Spinal cord (tissue), 10 donors: ENCODE data around the gene ITGA11. TPM values are rescaled to one million over a fixed set of nuclear protein-coding genes. Genes with fewer than 3 reads are reported as not detected.

ENCODE experiments used
- DNase-seq, 6 donors: peaks; one replicate each; pipeline versions ENCODE4 v3.0.0 to v3.0.0-alpha.2; 2013 to 2015; ENCODE audit warnings: low spot score in 6 of 6, low read depth in 4 of 6
- H3K27ac ChIP-seq: one replicate; pipeline ENCODE4 v1.5.1; 2013; ENCODE audit warnings: low read depth, low read length, control low read depth
- H3K27me3 ChIP-seq: one replicate; pipeline ENCODE4 v1.6.1; 2013; ENCODE audit warnings: low read length; ENCODE audit not compliant: control insufficient read depth, insufficient read depth
- H3K36me3 ChIP-seq: one replicate; pipeline ENCODE4 v1.6.1; 2013; ENCODE audit warnings: low read length; ENCODE audit not compliant: control insufficient read depth, insufficient read depth
- H3K4me1 ChIP-seq: one replicate; pipeline ENCODE4 v1.6.1; 2013; ENCODE audit warnings: low read length; ENCODE audit not compliant: control insufficient read depth, insufficient read depth
- H3K4me3 ChIP-seq: one replicate; pipeline ENCODE4 v1.5.1; 2013; ENCODE audit warnings: low read depth, low read length, control low read depth
- H3K9me3 ChIP-seq: one replicate; pipeline ENCODE4 v1.6.1; 2013; ENCODE audit warnings: low read length; ENCODE audit not compliant: control insufficient read depth, insufficient read depth
- WGBS: methylation state at CpG from one replicate; pipeline ENCODE4 v1.1.5; 2013; ENCODE audit warnings: missing lambda C conversion rate; ENCODE audit not compliant: insufficient coverage; 5-methylcytosine and 5-hydroxymethylcytosine counted together
- polyA plus RNA-seq, 2 donors: library from polyadenylated mRNA; unstranded; fragments of 120-200 nt; gene quantifications; one replicate each; pipeline ENCODE4 v1.2.1, GENCODE V29; 2013; ENCODE audit not compliant: insufficient read length in 2 of 2
- total RNA-seq, 2 donors: library from RNA; depleted of rRNA in 1 of 2; stranded (reverse); fragments of 120-200 nt in 1 of 2; fragments of >200 nt in 1 of 2; gene quantifications; one replicate each; pipeline versions ENCODE4 v1.2.3 to v1.2.4, GENCODE V29; 2013 to 2014
- donor health status: healthy.

ITGA11 gene
- total and polyA plus RNA-seq, 4 donors: 4.8 to 18.7 (median 7.4) TPM

GRCh38 chr15:68330901-68331300 lies 101.1 kb downstream of the ITGA11 start:
- DNase-seq: peak in 3 of 6 donors; percentile 57 to 84 (median 83)
- Histone ChIP-seq H3K36me3 (no peaks in the 10 kb centered on the region), H3K4me3 (no peak overlapping the region), H3K9me3 (no peaks in the 10 kb centered on the region), H3K4me1 (peaks cover 60% of the 10 kb centered on the region), H3K27me3 (peaks cover 3% of the 10 kb centered on the region), H3K27ac (peak overlapping the region; percentile 75)
- 19% methylated on average over 7 of the region's 10 CpGs for WGBS

- H3K27me3 ChIP-seq: peaks cover 3% of the 10 kb centered on the region
- 10% methylated on average over 2 of the region's 6 CpGs for WGBS
- H3K9me3 ChIP-seq: no peaks in the 10 kb centered on the region
- peak in 2 of 6 donors; percentile 68 to 74 for DNase-seq
- no peaks in the 10 kb centered on the region for H3K36me3 ChIP-seq
- no peak overlapping the region for H3K4me3 ChIP-seq
- peaks cover 55% of the 10 kb centered on the region for H3K4me1 ChIP-seq
- H3K27ac ChIP-seq: peak overlapping the region; percentile 75
Measured at GRCh38 chr15:68330416-68330815, 101.5 kb downstream of the ITGA11 start.

GRCh38 chr15:68328964-68329363 lies 103.0 kb downstream of the ITGA11 start:
- peaks cover 3% of the 10 kb centered on the region for H3K27me3 ChIP-seq
- no peaks in the 10 kb centered on the region for H3K36me3 ChIP-seq
- no peak overlapping the region for H3K27ac ChIP-seq
- 89% methylated on average over 2 of the region's 3 CpGs for WGBS
- H3K9me3 ChIP-seq: no peaks in the 10 kb centered on the region
- no peak overlapping the region for H3K4me3 ChIP-seq
- DNase-seq: no peak
- peaks cover 40% of the 10 kb centered on the region for H3K4me1 ChIP-seq

- Histone ChIP-seq H3K4me3 (no peak overlapping the region), H3K9me3 (no peaks in the 10 kb centered on the region), H3K27ac (no peak overlapping the region), H3K36me3 (no peaks in the 10 kb centered on the region), H3K27me3 (peaks cover 3% of the 10 kb centered on the region), H3K4me1 (peaks cover 35% of the 10 kb centered on the region)
- no peak for DNase-seq
- WGBS: 57% methylated on average over 5 of the region's 8 CpGs
Measured at GRCh38 chr15:68328443-68328842, 103.5 kb downstream of the ITGA11 start.

GRCh38 chr15:68326711-68327354 lies 105.1 kb downstream of the ITGA11 start:
- Histone ChIP-seq H3K36me3 (no peaks in the 10 kb centered on the region), H3K4me1 (peaks cover 26% of the 10 kb centered on the region), H3K27ac (no peak overlapping the region), H3K4me3 (no peak overlapping the region), H3K9me3 (no peaks in the 10 kb centered on the region), H3K27me3 (peaks cover 3% of the 10 kb centered on the region)
- no peak for DNase-seq
- WGBS: 84% methylated on average over 10 of the region's 11 CpGs

- peaks cover 3% of the 10 kb centered on the region for H3K27me3 ChIP-seq
- H3K4me1 ChIP-seq: peaks cover 15% of the 10 kb centered on the region
- H3K9me3 ChIP-seq: no peaks in the 10 kb centered on the region
- no peak for DNase-seq
- WGBS: 90% methylated on average over 3 of the region's 4 CpGs
- H3K27ac ChIP-seq: no peak overlapping the region
- no peak overlapping the region for H3K4me3 ChIP-seq
- H3K36me3 ChIP-seq: no peaks in the 10 kb centered on the region
Measured at GRCh38 chr15:68325726-68326125, 106.2 kb downstream of the ITGA11 start.

- no peaks in the 10 kb centered on the region for H3K9me3 ChIP-seq
- H3K27ac ChIP-seq: no peak overlapping the region
- WGBS: 75% methylated on average over 6 of the region's 9 CpGs
Measured at GRCh38 chr15:68322796-68323195, 109.2 kb downstream of the ITGA11 start.

GRCh38 chr15:68321229-68321628 lies 110.7 kb downstream of the ITGA11 start:
- peaks cover under 1% of the 10 kb centered on the region for H3K27me3 ChIP-seq
- H3K4me1 ChIP-seq: peaks cover 6% of the 10 kb centered on the region
- H3K27ac ChIP-seq: no peak overlapping the region
- no peaks in the 10 kb centered on the region for H3K36me3 ChIP-seq
- no peak for DNase-seq
- H3K9me3 ChIP-seq: no peaks in the 10 kb centered on the region
- 88% methylated on average over 7 of the region's 7 CpGs for WGBS
- no peak overlapping the region for H3K4me3 ChIP-seq

More at GRCh38 chr15:68322796-68323195, 109.2 kb downstream of the ITGA11 start:
- no peak overlapping the region for H3K4me3 ChIP-seq
- no peak for DNase-seq
- H3K27me3 ChIP-seq: peaks cover 3% of the 10 kb centered on the region
- H3K4me1 ChIP-seq: peaks cover 8% of the 10 kb centered on the region
- H3K36me3 ChIP-seq: no peaks in the 10 kb centered on the region

- Histone ChIP-seq H3K9me3 (no peaks in the 10 kb centered on the region), H3K4me1 (peaks cover 16% of the 10 kb centered on the region), H3K36me3 (no peaks in the 10 kb centered on the region), H3K4me3 (no peak overlapping the region), H3K27me3 (no peaks in the 10 kb centered on the region), H3K27ac (no peak overlapping the region)
- no peak for DNase-seq
- 98% methylated on average over 12 of the region's 12 CpGs for WGBS
Measured at GRCh38 chr15:68319997-68320396, 112.0 kb downstream of the ITGA11 start.
